Stimulated activated CD4-positive, alpha-beta T cell treated with anti-CD3 and anti-CD28 coated beads, TNF-alpha, amount 100 ng/mL, for 48 hours (primary cell): ENCODE results near the gene SERINC5.
"Not testable (repeated sequence)": the region's sequence is repeated elsewhere in the genome, so short reads cannot be mapped to it uniquely, and the experiment has no call there.

Experiments used
- DNase-seq, 3 donors: peaks; one replicate each; pipeline ENCODE4 v3.0.0-alpha.2; 2020; ENCODE audit warnings: low read depth in 3 of 3

The SERINC5 gene

GRCh38 chr5:80255811-80256712 lies at the start of gene SERINC5:
TSS of gene SERINC5 (minus strand) at chr5:80256048. CDS start at chr5:80255922, 126 bp downstream.
- peak; percentile 74 to 81 (median 77) for DNase-seq

DNA sequence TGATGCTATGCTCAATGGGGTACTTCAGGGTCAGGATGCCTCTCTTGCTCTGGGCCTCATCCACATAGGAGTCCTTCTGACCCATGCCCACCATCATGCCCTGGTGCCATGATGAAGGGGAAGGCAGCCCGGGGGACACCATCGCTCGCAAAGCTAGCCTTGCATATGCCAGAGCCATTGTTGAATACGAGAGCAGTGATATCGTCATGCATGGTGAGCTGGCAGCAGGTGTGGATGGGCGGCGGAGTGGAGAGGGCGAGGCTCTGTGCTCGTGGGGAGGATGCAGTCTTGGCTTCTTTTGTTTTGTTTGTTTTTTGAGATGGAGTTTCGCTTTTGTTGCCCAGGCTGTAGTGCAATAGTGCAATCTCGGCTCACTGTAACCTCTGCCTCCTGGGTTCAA lies 46.8 kb upstream of the SERINC5 start:
- no peak for DNase-seq

DNA sequence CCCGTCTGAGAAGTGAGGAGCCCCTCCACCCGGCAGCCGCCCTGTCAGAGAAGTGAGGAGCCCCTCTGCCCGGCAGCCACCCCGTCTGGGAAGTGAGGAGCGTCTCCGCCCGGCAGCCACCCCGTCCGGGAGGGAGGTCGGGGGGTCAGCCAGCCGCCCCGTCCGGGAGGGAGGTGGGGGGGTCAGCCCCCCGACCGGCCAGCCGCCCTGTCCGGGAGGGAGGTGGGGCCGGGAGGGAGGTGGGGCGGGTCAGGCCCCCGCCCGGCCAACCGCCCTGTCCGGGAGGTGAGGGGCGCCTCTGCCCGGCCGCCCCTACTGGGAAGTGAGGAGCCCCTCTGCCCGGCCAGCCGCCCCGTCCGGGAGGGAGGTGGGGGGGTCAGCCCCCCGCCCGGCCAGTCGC lies 45.5 kb upstream of the SERINC5 start:
- not testable (repeated sequence) for DNase-seq

- DNase-seq: not testable (repeated sequence)
Observed at GRCh38 chr5:80300796-80301195, 44.9 kb upstream of the SERINC5 start.

DNA sequence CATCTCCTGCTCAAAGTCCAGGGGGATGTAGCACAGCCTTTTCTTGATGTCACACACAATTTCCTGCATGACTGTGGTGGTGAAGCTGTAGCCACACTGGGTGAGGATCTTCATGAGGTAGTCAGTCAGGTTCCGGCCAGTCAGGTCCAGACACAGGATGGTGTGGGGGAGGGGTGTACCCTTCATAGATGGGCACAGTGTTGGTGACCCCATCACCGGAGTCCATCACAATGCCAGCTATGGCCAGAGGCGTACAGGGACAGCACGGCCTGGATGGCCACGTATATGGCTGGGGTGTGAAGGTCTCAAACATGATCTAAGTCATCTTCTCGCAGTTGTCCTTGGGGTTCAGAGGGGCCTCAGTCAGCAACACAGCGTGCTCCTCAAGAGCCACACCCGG lies 44.3 kb upstream of the SERINC5 start:
- no peak for DNase-seq

- no peak for DNase-seq
Observed at GRCh38 chr5:80299601-80300000, 43.8 kb upstream of the SERINC5 start.

GRCh38 chr5:80296121-80296520 lies 40.3 kb upstream of the SERINC5 start:
- DNase-seq: no peak

GRCh38 chr5:80291761-80292160 lies 35.9 kb upstream of the SERINC5 start:
- DNase-seq: no peak

DNA sequence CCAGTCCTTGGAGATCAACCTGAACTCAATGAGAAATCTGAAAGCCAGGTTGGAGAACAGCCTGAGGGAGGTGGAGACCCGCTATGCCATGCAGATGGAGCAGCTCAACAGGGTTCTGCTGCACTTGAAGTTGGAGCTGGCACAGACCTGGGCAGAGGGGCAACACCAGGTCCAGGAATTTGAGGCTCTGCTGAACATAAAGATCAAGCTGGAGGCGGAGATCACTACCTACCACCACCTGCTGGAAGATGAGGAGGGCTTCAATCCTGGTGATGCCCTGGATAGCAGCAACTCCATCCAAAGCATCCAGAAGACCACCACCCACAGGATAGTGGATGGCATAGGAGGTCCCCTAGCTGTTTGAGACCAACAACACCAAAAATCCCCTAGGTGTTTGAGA lies 33.5 kb upstream of the SERINC5 start:
- DNase-seq: no peak

- no peak for DNase-seq
Observed at GRCh38 chr5:80288177-80288576, 32.3 kb upstream of the SERINC5 start.

DNA sequence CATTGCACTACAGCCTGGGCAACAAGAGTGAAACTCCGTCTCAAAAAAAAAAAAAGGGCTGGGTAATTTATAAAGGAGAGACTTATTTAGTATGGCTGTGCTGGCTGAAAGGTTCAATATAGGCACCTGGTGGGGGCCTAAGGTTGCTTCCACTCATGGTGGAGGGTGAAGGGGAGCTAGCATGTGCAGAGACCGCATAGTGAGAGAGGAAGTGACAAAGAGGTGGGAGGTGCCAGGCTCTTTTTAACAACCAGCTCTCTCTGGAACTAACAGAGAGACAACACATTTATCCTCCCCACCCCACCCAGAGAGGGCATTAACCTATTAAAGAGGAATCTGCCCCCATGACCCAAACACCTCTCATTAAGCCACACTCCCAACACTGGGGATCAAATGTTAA lies 28.9 kb upstream of the SERINC5 start:
- peak in 1 of 3 donors; percentile 21 for DNase-seq

DNA sequence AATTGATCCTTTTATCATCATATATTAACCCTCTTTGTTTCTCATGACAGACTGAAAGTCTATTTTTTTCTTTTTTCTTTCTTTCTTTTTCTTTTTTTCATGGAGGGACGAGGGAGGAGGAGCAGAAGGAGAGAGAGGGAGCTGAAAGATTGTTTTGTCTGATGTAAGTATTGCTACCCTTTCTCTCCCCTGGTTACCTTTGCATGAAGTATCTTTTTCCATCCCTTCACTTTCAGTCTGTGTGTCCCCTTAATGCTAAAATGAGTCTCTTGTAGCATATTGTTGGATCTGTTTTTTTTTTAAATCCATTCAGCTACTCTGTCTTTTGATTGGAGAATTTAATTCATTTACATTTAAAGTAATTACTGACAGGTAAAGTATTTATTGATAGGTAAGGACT lies 27.5 kb upstream of the SERINC5 start:
- DNase-seq: no peak

GRCh38 chr5:80282054-80282453 lies 26.2 kb upstream of the SERINC5 start:
- no peak for DNase-seq

GRCh38 chr5:80277191-80277590 lies 21.3 kb upstream of the SERINC5 start:
- no peak for DNase-seq

- no peak for DNase-seq
Observed at GRCh38 chr5:80276186-80276585, 20.3 kb upstream of the SERINC5 start.

DNA sequence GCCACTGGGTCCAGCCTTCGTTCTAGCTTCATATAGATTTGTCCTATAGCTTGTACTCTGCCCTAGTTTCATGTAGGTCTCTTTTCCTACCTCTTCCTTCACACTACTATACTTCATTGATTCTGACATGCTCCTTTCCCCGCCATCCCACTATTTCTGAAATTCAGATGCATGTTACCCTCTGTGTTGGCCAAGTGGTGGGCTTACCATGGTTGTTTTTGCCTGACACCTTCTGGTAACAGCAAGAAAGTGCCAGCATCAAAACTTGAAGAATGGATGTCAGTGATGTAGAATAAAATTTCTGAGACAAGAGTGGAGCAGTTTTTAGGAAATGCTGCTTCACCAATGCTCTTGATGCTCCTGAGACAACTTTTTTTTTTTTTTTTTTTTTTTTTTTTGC lies 19.5 kb upstream of the SERINC5 start:
- no peak for DNase-seq

DNA sequence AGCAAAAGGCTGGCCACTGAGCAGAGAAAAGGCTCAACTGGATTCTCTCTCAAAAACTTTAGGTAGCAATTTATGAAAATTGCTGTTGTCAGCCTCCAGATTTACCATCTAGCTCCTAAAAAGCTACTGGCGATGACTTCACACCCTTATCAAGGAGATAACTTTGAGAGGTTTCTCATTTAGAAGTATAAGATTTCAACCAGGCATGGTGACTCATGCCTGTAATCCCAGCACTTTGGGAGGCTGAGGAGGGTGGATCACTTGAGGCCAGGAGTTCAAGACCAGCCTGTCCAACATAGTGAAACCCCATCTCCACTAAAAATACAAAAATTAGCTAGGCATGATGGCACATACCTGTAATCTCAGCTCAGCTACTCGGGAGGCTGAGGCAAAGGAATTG lies 14.7 kb upstream of the SERINC5 start:
- DNase-seq: not testable (repeated sequence)

GRCh38 chr5:80269991-80270438 lies 14.2 kb upstream of the SERINC5 start:
- DNase-seq: no peak

DNA sequence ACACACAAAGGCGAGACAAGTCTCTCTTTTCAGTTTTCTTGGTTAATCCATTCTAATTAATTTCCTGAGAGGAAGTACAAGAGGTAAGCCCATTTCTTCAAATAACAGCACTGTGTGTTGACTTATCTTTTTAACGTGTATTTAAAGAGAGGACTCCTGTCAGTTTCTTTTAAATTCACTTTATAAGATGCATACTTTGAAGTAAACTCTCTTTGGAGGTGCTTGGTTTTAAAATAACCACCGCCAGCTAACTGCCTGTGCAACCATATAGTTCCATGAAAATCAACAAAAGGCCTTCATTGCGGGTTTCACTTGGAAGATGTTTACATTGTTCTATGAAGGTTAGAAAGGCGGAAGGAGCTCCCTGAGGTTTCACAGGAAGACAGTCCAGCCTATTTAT lies 13.1 kb upstream of the SERINC5 start:
- no peak for DNase-seq

GRCh38 chr5:80266566-80266965 lies 10.7 kb upstream of the SERINC5 start:
- no peak for DNase-seq

DNA sequence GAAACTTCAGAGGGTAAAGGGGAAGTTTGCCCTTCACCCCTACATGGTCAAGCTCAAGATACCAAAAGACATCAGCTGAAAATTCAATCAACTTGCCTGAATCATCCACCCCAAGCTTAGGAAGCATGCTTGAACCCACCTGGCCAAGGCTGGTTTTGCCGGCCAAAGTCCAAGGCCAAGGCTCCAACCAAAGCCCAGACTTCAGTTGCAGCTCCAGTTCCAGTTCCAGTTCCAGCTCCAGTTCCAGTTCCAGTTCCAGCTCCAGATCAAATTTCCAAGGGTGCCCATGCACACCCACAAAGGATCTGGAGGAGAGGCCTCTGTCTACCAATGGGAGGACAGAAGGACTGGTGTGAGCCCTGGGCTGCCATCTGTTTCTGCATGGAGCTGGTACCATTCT lies 4.6 kb upstream of the SERINC5 start:
- no peak for DNase-seq

GRCh38 chr5:80259511-80260203 lies 3.8 kb upstream of the SERINC5 start:
- no peak for DNase-seq

- DNase-seq: no peak
Observed at GRCh38 chr5:80255431-80255810, 427 bp downstream of the SERINC5 start.
